Prostate gland (tissue), 2 donors: ENCODE measurements around the gene MDFIC. TPM values are rescaled to one million over a fixed set of nuclear protein-coding genes. Genes with fewer than 3 reads are reported as not detected.

Experiments used
- DNase-seq: peaks from one replicate; pipeline ENCODE4 v3.0.0-alpha.2; 2019; ENCODE audit warnings: low spot score
- H3K27ac ChIP-seq, 2 donors: fragments of 200-600 bp; sonication (generic); 2 replicates each; pipeline ENCODE4 v1.5.1; 2017 to 2019
- H3K27me3 ChIP-seq: fragments of 200-600 bp; sonication (generic); replicated peaks from 2 replicates; pipeline ENCODE4 v1.5.1; 2019; ENCODE audit not compliant: insufficient read depth
- H3K36me3 ChIP-seq, 2 donors: fragments of 200-600 bp; sonication (generic); 1 replicate in 1 of 2; 2 replicates in 1 of 2; pipeline versions ENCODE4 v1.5.1 to v1.8.1; 2017 to 2019
- H3K4me1 ChIP-seq: fragments of 200-600 bp; sonication (generic); replicated peaks from 2 replicates; pipeline ENCODE4 v1.5.1; 2019
- H3K4me3 ChIP-seq, 2 donors: fragments of 200-600 bp; sonication (generic); 2 replicates each; pipeline ENCODE4 v1.5.1; 2017 to 2019
- H3K9me3 ChIP-seq: fragments of 200-600 bp; sonication (generic); 2 replicates; pipeline ENCODE4 v1.5.1; 2017
- POLR2A ChIP-seq: fragments of 450-650 bp; IDR thresholded peaks from one replicate; pipeline ENCODE4 v1.6.1; 2016; ENCODE audit warnings: antibody characterized with exemption, mild to moderate bottlenecking
- POLR2AphosphoS5 ChIP-seq: sonication (generic); formaldehyde crosslinking; IDR thresholded peaks from one replicate; pipeline ENCODE4 v1.6.1; 2017; ENCODE audit warnings: antibody characterized with exemption
- WGBS: methylation state at CpG from one replicate; pipeline ENCODE4 v1.1.5; 2018; 5-methylcytosine and 5-hydroxymethylcytosine counted together
- intact Hi-C: fragments of 100-400 bp; cut with DNase I; formaldehyde crosslinking; loops from one replicate; pipeline ENCODE4 v1.14.2; 2022
- total RNA-seq, 2 donors: library from RNA; depleted of rRNA; stranded (reverse); fragments of >200 nt; gene quantifications; one replicate each; pipeline ENCODE4 v1.1.0, GENCODE V29; 2016
- TF ChIP-seq, protein P1 (sequence below), 4 experiments: fragments of 200-600 bp in 2 of 4; fragments of 450-650 bp in 2 of 4; sonication (generic) in 2 of 4; IDR thresholded peaks; 1 replicate in 3 of 4; 2 replicates in 1 of 4; pipeline ENCODE4 v1.5.1; 2016 to 2019; ENCODE audit warnings: antibody characterized with exemption in 4 of 4, mild to moderate bottlenecking in 2 of 4, moderate library complexity in 2 of 4

The MDFIC gene
- total RNA-seq, 2 donors from 2014 or later, result 17.2 to 24.8 TPM

DNA sequence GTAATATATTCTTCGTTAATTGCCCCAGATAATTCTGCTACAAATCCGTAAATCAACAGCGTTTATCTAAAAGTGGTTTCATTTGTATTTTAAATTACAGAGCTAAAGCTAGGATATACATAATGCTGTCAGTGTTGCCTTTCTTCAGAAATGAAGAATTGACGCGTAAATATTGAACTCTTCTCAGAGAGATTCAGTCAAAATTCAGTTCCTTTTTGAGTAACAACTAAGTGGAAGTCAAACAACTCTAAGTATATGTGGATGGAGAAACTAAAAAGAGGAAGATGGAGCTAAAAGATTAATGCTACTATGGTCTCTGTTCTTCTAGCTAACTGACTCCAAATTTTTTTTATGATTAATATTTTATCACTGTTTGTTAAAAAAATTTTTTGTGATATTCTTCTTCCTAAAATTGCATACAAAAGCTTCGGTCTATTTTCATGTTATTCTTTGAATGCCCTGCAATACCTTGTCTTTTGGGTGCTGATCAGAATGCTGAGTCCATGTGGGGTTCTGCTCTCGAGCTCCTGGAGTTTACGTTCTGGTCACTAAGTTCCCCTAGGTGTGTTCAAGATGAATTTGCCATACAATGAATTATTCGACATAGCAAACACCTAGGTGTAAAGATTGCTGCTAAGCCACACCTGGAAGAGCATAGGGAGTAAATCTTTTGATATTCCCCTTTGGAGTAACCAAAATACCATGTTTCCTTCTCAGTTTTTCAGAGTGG lies 20.7 kb downstream of the MDFIC start:
- H3K27ac ChIP-seq, result no peak overlapping the region
- H3K4me3 ChIP-seq, result no peak overlapping the region
- H3K9me3 ChIP-seq, result no peaks in the 10 kb centered on the region
- 85% methylated on average over 9 of the region's 9 CpGs for WGBS
- TF ChIP-seq, protein P1, sequence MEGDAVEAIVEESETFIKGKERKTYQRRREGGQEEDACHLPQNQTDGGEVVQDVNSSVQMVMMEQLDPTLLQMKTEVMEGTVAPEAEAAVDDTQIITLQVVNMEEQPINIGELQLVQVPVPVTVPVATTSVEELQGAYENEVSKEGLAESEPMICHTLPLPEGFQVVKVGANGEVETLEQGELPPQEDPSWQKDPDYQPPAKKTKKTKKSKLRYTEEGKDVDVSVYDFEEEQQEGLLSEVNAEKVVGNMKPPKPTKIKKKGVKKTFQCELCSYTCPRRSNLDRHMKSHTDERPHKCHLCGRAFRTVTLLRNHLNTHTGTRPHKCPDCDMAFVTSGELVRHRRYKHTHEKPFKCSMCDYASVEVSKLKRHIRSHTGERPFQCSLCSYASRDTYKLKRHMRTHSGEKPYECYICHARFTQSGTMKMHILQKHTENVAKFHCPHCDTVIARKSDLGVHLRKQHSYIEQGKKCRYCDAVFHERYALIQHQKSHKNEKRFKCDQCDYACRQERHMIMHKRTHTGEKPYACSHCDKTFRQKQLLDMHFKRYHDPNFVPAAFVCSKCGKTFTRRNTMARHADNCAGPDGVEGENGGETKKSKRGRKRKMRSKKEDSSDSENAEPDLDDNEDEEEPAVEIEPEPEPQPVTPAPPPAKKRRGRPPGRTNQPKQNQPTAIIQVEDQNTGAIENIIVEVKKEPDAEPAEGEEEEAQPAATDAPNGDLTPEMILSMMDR (IDR thresholded peaks at IDR 0.05), result no peak
- TF ChIP-seq POLR2A, result no peak
- no peak for TF ChIP-seq POLR2AphosphoS5
- DNase-seq, result no peak
- no peaks in the 10 kb centered on the region for H3K4me1 ChIP-seq
- no peaks in the 10 kb centered on the region for H3K27me3 ChIP-seq
- H3K36me3 ChIP-seq, result no peaks in the 10 kb centered on the region
- intact Hi-C loops, result no loop called here

GRCh38 chr7:114943530-114943929 lies 21.6 kb downstream of the MDFIC start:
- Histone ChIP-seq H3K4me3 (no peak overlapping the region), H3K27ac (no peak overlapping the region), H3K9me3 (no peaks in the 10 kb centered on the region), H3K27me3 (no peaks in the 10 kb centered on the region), H3K36me3 (no peaks in the 10 kb centered on the region), H3K4me1 (no peaks in the 10 kb centered on the region)
- intact Hi-C loops, result no loop called here
- DNase-seq, result no peak
- no peak for TF ChIP-seq POLR2A
- TF ChIP-seq, protein P1 (IDR thresholded peaks at IDR 0.05), result no peak
- 92% methylated on average over 1 of the region's 1 CpG for WGBS

DNA sequence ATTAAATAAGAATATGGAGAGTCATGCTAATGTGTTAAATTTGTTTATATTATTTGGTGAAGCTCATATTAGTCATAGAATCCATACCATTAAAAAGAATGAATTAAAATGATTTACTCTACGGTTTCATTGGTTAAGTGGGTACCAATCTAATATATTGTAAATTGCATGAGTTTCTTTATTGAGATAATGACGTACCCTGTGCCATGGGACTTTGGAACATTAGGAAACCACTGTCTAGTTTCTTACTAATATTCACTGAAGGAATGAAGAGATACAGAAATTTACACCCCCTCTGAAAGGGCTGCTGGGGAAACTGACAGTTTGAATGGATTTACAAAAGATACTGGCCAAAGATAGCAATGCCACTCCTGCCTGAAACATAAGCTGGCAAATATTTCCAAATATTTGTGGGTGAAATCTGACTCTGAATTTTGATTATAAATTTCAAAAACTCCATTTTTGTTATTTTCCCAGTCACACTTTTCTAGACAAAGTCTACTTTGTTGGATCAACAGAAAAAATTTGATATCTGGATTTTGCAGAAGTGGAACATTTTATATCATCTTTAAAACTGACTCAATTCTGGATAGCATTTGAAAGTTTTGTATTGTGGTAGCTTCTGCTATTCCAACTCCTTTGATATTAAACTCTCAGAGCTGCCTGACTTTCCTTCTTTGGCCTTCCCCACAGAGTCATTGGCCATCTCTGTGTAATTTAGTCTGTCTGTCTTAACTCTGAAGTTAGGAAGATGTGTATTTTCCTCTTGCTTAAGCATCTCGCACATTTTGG lies 22.3 kb downstream of the MDFIC start:
- no peak overlapping the region for H3K4me3 ChIP-seq
- H3K9me3 ChIP-seq, result no peaks in the 10 kb centered on the region
- no peak overlapping the region for H3K27ac ChIP-seq
- DNase-seq, result no peak
- TF ChIP-seq, protein P1 (IDR thresholded peaks at IDR 0.05), result no peak
- no peaks in the 10 kb centered on the region for H3K4me1 ChIP-seq
- no peaks in the 10 kb centered on the region for H3K36me3 ChIP-seq
- no peaks in the 10 kb centered on the region for H3K27me3 ChIP-seq
- WGBS, result 74% methylated on average over 3 of the region's 3 CpGs
- intact Hi-C loops, result no loop called here

- TF ChIP-seq, protein P1 (IDR thresholded peaks at IDR 0.05), result no peak
- TF ChIP-seq POLR2A, result no peak
- no peak for TF ChIP-seq POLR2AphosphoS5
- H3K9me3 ChIP-seq, result no peaks in the 10 kb centered on the region
- no peaks in the 10 kb centered on the region for H3K36me3 ChIP-seq
- 60% methylated on average over 19 of the region's 19 CpGs for WGBS
- no peaks in the 10 kb centered on the region for H3K27me3 ChIP-seq
- no peak overlapping the region for H3K4me3 ChIP-seq
- intact Hi-C loops, result no loop called here
- DNase-seq, result no peak
- no peaks in the 10 kb centered on the region for H3K4me1 ChIP-seq
- no peak overlapping the region for H3K27ac ChIP-seq
Measured at GRCh38 chr7:114944745-114945625, 23.1 kb downstream of the MDFIC start.
